ENCODE data around the gene PMM1.

DNA sequence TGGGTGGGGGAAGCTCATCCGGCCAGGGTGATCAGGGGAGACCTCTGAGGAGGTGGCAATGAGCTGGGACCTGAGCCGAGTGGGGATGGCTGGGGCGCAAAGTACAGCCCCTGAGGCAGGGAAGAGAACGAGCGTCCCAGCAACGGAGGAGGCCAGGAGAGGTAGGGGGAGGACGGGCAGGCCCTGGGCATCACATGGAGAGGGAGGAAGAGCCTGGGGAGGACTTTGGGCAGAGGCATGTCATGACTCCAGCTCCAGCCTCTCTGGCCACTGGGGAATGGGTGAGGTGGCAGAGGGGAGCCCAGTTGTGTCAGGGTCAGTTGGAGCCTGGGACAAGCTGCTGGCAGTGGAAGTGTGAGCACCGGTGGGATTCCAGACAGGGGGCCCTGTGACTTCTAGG is 11.5 kb downstream of the PMM1 start:
- TF ChIP-seq, protein P1, sequence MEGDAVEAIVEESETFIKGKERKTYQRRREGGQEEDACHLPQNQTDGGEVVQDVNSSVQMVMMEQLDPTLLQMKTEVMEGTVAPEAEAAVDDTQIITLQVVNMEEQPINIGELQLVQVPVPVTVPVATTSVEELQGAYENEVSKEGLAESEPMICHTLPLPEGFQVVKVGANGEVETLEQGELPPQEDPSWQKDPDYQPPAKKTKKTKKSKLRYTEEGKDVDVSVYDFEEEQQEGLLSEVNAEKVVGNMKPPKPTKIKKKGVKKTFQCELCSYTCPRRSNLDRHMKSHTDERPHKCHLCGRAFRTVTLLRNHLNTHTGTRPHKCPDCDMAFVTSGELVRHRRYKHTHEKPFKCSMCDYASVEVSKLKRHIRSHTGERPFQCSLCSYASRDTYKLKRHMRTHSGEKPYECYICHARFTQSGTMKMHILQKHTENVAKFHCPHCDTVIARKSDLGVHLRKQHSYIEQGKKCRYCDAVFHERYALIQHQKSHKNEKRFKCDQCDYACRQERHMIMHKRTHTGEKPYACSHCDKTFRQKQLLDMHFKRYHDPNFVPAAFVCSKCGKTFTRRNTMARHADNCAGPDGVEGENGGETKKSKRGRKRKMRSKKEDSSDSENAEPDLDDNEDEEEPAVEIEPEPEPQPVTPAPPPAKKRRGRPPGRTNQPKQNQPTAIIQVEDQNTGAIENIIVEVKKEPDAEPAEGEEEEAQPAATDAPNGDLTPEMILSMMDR (IDR thresholded peaks at IDR 0.05; ENCODE audit: insufficient read depth, low read depth, low read length), result no peak
- no peak for TF ChIP-seq EZH2 (IDR thresholded peaks at IDR 0.05; ENCODE audit: insufficient read depth, low read length)
